Uterus (tissue), 2 donors: ENCODE data around the gene C6orf136.

Experiments used
- POLR2A ChIP-seq, 2 donors: fragments of 450-650 bp; IDR thresholded peaks; one replicate each; pipeline ENCODE4 v1.6.1; 2016; ENCODE audit warnings: antibody characterized with exemption in 2 of 2, mild to moderate bottlenecking in 1 of 2, moderate library complexity in 1 of 2
- TF ChIP-seq, protein P1 (sequence below), 4 experiments: fragments of 200-600 bp in 2 of 4; fragments of 450-650 bp in 2 of 4; sonication (generic) in 2 of 4; IDR thresholded peaks; one replicate each; pipeline ENCODE4 v1.5.1; 2016 to 2019; ENCODE audit warnings: antibody characterized with exemption in 4 of 4, mild to moderate bottlenecking in 2 of 4, moderate library complexity in 1 of 4

DNA sequence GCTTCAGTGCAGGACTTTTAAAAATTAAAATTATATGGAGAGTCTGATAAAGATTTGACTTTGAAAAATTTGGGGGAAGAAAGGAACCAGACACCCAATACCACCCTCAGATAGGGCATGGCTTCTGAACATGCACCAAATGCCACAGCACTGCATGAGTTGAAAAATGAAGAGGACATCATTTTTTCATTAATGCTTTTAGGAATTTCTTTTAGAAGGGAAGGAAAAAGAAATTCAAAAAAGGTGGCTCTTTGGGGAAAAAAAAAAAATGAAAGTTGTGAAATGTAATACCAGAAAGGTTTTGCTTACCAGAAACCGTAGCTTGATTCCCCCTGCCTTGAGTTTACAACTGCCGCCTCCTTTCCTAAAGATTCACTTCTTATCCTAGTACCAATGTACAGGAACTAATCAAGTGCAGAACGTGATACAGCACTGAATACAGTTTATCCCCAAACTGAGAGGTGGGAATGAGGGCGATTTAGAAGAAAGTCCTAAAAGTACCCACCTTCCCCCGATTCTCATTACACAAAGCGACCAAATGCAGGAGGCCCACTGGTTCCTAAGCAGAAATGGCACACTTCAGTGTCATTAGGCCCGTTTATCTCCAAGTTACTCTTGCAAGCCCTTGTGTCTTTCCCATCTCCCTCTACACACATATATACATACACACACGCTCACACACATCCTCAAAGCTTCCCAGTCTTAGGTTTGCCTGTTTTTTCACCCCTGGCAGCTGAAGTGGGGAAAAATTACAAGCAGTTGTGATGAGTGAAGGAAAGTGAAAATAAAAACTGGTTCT, 32.7 kb upstream of the C6orf136 start:
- no peak for TF ChIP-seq POLR2A (IDR thresholded peaks at IDR 0.05)
- TF ChIP-seq, protein P1, sequence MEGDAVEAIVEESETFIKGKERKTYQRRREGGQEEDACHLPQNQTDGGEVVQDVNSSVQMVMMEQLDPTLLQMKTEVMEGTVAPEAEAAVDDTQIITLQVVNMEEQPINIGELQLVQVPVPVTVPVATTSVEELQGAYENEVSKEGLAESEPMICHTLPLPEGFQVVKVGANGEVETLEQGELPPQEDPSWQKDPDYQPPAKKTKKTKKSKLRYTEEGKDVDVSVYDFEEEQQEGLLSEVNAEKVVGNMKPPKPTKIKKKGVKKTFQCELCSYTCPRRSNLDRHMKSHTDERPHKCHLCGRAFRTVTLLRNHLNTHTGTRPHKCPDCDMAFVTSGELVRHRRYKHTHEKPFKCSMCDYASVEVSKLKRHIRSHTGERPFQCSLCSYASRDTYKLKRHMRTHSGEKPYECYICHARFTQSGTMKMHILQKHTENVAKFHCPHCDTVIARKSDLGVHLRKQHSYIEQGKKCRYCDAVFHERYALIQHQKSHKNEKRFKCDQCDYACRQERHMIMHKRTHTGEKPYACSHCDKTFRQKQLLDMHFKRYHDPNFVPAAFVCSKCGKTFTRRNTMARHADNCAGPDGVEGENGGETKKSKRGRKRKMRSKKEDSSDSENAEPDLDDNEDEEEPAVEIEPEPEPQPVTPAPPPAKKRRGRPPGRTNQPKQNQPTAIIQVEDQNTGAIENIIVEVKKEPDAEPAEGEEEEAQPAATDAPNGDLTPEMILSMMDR (IDR thresholded peaks at IDR 0.05), result no peak
